Astrocyte (in vitro differentiated cells and primary cell): ENCODE results near the gene TTYH3.

Source experiments
- CTCF ChIP-seq: IDR thresholded peaks from 2 replicates; pipeline ENCODE4 v1.5.1; 2011; ENCODE audit warnings: low read depth, mild to moderate bottlenecking, inconsistent platforms, low read length, moderate library complexity; ENCODE audit not compliant: insufficient read depth
- EZH2 ChIP-seq: IDR thresholded peaks from 2 replicates; pipeline ENCODE4 v1.6.1; 2012; ENCODE audit warnings: mild to moderate bottlenecking, low read length, inconsistent platforms; ENCODE audit not compliant: insufficient read depth

- TF ChIP-seq CTCF: no peak
- no peak for TF ChIP-seq EZH2
Measured at GRCh38 chr7:2652736-2653060, 20.9 kb downstream of the TTYH3 start.
